ENCODE data around the gene ROCK2. TPM values are rescaled to one million over a fixed set of nuclear protein-coding genes. Genes with fewer than 3 reads are reported as not detected.

Gene ROCK2
- total RNA-seq, 1 donor from 2014 or later: 37.1 TPM

Other genes with a start within 250 kb of the ROCK2 start
- 35.5 and 37.1 TPM in 2 replicates for gene SLC66A3, start 189.2 kb downstream of the ROCK2 start, total RNA-seq
- 7.4 and 10.9 TPM in 2 replicates for gene E2F6, start 121.5 kb upstream of the ROCK2 start, total RNA-seq
- under 0.01 and 0.20 TPM in 2 replicates for gene GREB1, start 189.4 kb upstream of the ROCK2 start, total RNA-seq

Data from lung microvascular endothelial cell (primary cell).